ENCODE results near the gene TOB1. TPM values are rescaled to one million over a fixed set of nuclear protein-coding genes. Genes with fewer than 3 reads are reported as not detected.

Gene TOB1
- total and polyA plus RNA-seq, 2 experiments from 2014 or later: 12.1 to 46.9 TPM

GRCh38 chr17:50848711-50849110 is 17.4 kb downstream of the TOB1 start:
- Histone ChIP-seq H3K27me3 (ENCODE audit: insufficient read depth) (no peaks in the 10 kb centered on the region), H3F3A (replicated peaks; ENCODE audit: low read depth) (no peaks in the 10 kb centered on the region), H2AFZ (no peak overlapping the region), H3K4me2 (no peak overlapping the region), H3K27ac (ENCODE audit: low read depth) (no peak overlapping the region), H3K79me2 (replicated peaks; ENCODE audit: insufficient read depth) (no peaks in the 10 kb centered on the region), H4K20me1 (replicated peaks; ENCODE audit: insufficient read depth) (no peaks in the 10 kb centered on the region), H3K4me1 (ENCODE audit: insufficient read depth) (no peaks in the 10 kb centered on the region), H3K9me2 (ENCODE audit: insufficient read depth) (no peaks in the 10 kb centered on the region), H3K4me3 (no peak overlapping the region), H3K36me3 (ENCODE audit: insufficient read depth) (no peaks in the 10 kb centered on the region)
- Mint-ChIP-seq H3K27me3 (ENCODE audit: insufficient read depth, low read depth, poor library complexity) (peaks cover 5% of the 10 kb centered on the region), H3K27ac (no peak overlapping the region), H3K4me1 (peaks cover 9% of the 10 kb centered on the region; the same call in 2 of the 3 replicates), H3K4me3 (no peak overlapping the region), H3K36me3 (ENCODE audit: low read depth) (no peaks in the 10 kb centered on the region), H3K9me3 (no peaks in the 10 kb centered on the region)
- TF ChIP-seq ETS1 (IDR thresholded peaks at IDR 0.05): no peak
- TF ChIP-seq ZNF114 (CRISPR knock-in tag; IDR thresholded peaks at IDR 0.05): no peak
- no peak for TF ChIP-seq ZNF331 (CRISPR knock-in tag; IDR thresholded peaks at IDR 0.05; ENCODE audit: low read depth)
- TF ChIP-seq CTCF (conservative IDR thresholded peaks at IDR 0.05; ENCODE audit: low read depth in 2 of 2): no peak
- TF ChIP-seq STAT1 (IDR thresholded peaks at IDR 0.05; ENCODE audit: unreplicated experiment): no peak
- no peak for TF ChIP-seq EZH2phosphoT487 (IDR thresholded peaks at IDR 0.05; ENCODE audit: unreplicated experiment)
- no peak for TF ChIP-seq ZNF462 (CRISPR knock-in tag; IDR thresholded peaks at IDR 0.05)
- no peak for TF ChIP-seq EZH2 (IDR thresholded peaks at IDR 0.05; ENCODE audit: low read depth, unreplicated experiment)
- no peak for TF ChIP-seq NANOG (IDR thresholded peaks at IDR 0.05; ENCODE audit: borderline replicate concordance)
- no peak for ATAC-seq
- no peak for DNase-seq (ENCODE audit: low spot score)
